ENCODE data around the gene RHBDL1. TPM values are rescaled to one million over a fixed set of nuclear protein-coding genes. Genes with fewer than 3 reads are reported as not detected.
A peak's percentile ranks its signal among the peaks of the same experiment; 100 is the strongest.

RHBDL1 gene
- total and polyA plus RNA-seq, 9 of the 15 experiments (the other 6 are each of a cell fraction or from before 2014, with no cell fraction given), result 0.03 to 5.6 (median 1.3) TPM; not detected in 1

DNA sequence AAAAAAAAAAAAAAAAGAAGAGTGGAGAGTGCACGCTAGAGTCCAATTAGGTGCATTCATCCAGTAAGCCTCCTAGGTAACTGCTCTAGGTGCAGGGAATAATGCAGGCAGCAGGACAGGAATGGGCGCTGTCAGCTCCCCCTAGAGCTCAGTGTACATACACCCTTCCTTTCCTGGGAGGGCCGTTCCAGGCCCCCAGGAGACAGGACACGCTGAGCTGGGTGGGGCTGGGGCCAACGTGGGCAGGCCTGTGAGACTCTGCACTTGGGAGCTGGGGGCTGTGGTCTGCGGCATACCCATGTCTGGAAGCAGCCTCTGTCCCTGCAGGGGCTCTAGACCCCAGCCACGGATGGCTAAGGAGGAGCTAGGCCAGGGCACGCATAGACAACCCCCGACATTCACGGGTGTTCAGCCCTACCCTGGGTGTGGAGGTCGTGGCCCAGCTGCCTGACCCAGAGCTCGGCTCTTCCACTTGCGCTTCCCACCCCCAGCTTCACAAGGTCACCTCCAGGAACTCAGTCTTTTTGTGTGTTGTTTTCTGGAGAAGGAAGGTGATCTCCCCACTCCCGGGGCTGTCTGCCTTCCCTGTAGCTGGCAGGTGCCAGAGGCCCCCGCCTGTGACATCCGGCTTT, 44.5 kb downstream of the RHBDL1 start (continued):
- TF ChIP-seq CTCF (IDR thresholded peaks at IDR 0.05 in 2 of 3, conservative IDR thresholded peaks at IDR 0.05 in 1 of 3; ENCODE audit: insufficient read depth in 2 of 3, low read depth in 1 of 3, low read length in 3 of 3), result peak; percentile 54 to 62 (median 57)
- no peak for TF ChIP-seq ZNF586 (CRISPR knock-in tag; conservative IDR thresholded peaks at IDR 0.05)
- TF ChIP-seq THAP12 (CRISPR knock-in tag; IDR thresholded peaks at IDR 0.05), result peak; percentile 43; the same call in 1 of the 2 replicates
- TF ChIP-seq ZNF584 (CRISPR knock-in tag; IDR thresholded peaks at IDR 0.05; ENCODE audit: low read depth), result no peak
- 0 out of 2 replicates have a peak, but pooled peaks have one; percentile 29 for TF ChIP-seq SIN3B (IDR thresholded peaks at IDR 0.05; ENCODE audit: low read depth)
- peak; percentile 30 for TF ChIP-seq CBFA2T3 (IDR thresholded peaks at IDR 0.05)
- peak; percentile 46 for TF ChIP-seq CREM (IDR thresholded peaks at IDR 0.05; ENCODE audit: low read depth)
- 0 out of 2 replicates have a peak, but pooled peaks have one; percentile 9 for TF ChIP-seq SUPT5H (IDR thresholded peaks at IDR 0.05)
- TF ChIP-seq ZNF511 (CRISPR knock-in tag; IDR thresholded peaks at IDR 0.05), result no peak
- no peak for TF ChIP-seq ZNF699 (CRISPR knock-in tag; IDR thresholded peaks at IDR 0.05; ENCODE audit: insufficient replicate concordance)
- TF ChIP-seq ZNF354B (CRISPR knock-in tag; IDR thresholded peaks at IDR 0.05), result no peak
- TF ChIP-seq PRDM10 (IDR thresholded peaks at IDR 0.05; ENCODE audit: partially characterized antibody), result peak; percentile 89
- TF ChIP-seq NFYB (IDR thresholded peaks at IDR 0.05; ENCODE audit: extremely low read depth, insufficient read length), result no peak
- no peak for TF ChIP-seq GTF2A2 (tag; IDR thresholded peaks at IDR 0.05)
- TF ChIP-seq CHD4 (IDR thresholded peaks at IDR 0.05; ENCODE audit: insufficient read depth, insufficient replicate concordance, low read depth, low read length, poor library complexity, severe bottlenecking), result no peak
- peak; percentile 7 for TF ChIP-seq RBM39 (optimal IDR thresholded peaks at IDR 0.05; ENCODE audit: low read depth, low read length)
- peak in 1 of 2 experiments; percentile 25; a peak in 1 of 4 replicates for TF ChIP-seq SIN3A (IDR thresholded peaks at IDR 0.05; ENCODE audit: borderline replicate concordance in 2 of 2, control insufficient read depth in 1 of 2, low read depth in 2 of 2, low read length in 2 of 2)

Data from K562 (cell line).